GM12878 (cell line): Measurements from ENCODE around the gene ENOX1. TPM values are rescaled to one million over a fixed set of nuclear protein-coding genes. Genes with fewer than 3 reads are reported as not detected.

Source experiments
- ATAC-seq: fragments of 200-7000 bp; cut with Tn5 transposase; 3 replicates; pipeline ENCODE4 v1.9.1; 2020; ENCODE audit warnings: mild to moderate bottlenecking, moderate library complexity
- BruUV-seq: library from RNA; stranded (reverse); fragments of 400-500 nt; replicated peaks from 2 replicates; lab custom pipeline; 2021; lab: Mats Ljungman, UMichigan
- CTCF ChIA-PET: fragments of 300-600 bp; sonication (Branson Sonifier 250); formaldehyde crosslinking; extraction: SDS; loops from one replicate; lab custom pipeline; 2021; ENCODE audit warnings: inconsistent platforms; lab: Yijun Ruan, JAX
- POLR2A ChIA-PET: fragments of 350-600 bp; formaldehyde crosslinking; extraction: SDS; loops from one replicate; lab custom pipeline; 2021; ENCODE audit warnings: inconsistent platforms; lab: Charles Lee
- RAD21 ChIA-PET: fragments of 300-600 bp; sonication (Branson Sonifier 250); formaldehyde crosslinking; loops from one replicate; lab custom pipeline; 2023; ENCODE audit warnings: antibody characterized with exemption; ENCODE audit not compliant: unreplicated experiment; lab: Charles Lee
- SMC1A ChIA-PET: fragments of 300-600 bp; sonication (Branson Sonifier 250); formaldehyde crosslinking; loops from one replicate; lab custom pipeline; 2023; ENCODE audit not compliant: unreplicated experiment, uncharacterized antibody; lab: Charles Lee
- DNase-seq: peaks from one replicate; pipeline ENCODE4 v3.0.0-alpha.2; 2011; ENCODE audit warnings: low read depth, low spot score
- FAIRE-seq: peaks from 3 replicates; lab custom pipeline; 2011; peaks lifted over from hg19 to GRCh38; lab: Jason Lieb, UNC
- H2AFZ ChIP-seq: 2 replicates; pipeline ENCODE4 v1.6.0; 2011; ENCODE audit warnings: low read depth, low read length, control low read depth; ENCODE audit not compliant: control insufficient read depth
- H3K27ac ChIP-seq: 2 replicates; pipeline ENCODE4 v1.5.1; 2011; ENCODE audit warnings: control low read depth; ENCODE audit not compliant: control insufficient read depth, insufficient read depth
- H3K27me3 ChIP-seq, 2 experiments: replicated peaks in 1 of 2; 2 replicates each; pipeline versions ENCODE4 v1.6.0 to v1.6.1; 2011; ENCODE audit warnings: low read length in 1 of 2; ENCODE audit not compliant: control insufficient read depth in 2 of 2, insufficient read depth in 2 of 2
- H3K36me3 ChIP-seq, 2 experiments: 2 replicates each; pipeline ENCODE4 v1.5.1; 2011; ENCODE audit warnings: low read length in 1 of 2; ENCODE audit not compliant: control insufficient read depth in 2 of 2, insufficient read depth in 2 of 2
- H3K4me1 ChIP-seq: 2 replicates; pipeline ENCODE4 v1.6.1; 2011; ENCODE audit warnings: mild to moderate bottlenecking, low read length, moderate library complexity, mixed read lengths; ENCODE audit not compliant: control insufficient read depth, insufficient read depth
- H3K4me2 ChIP-seq: 2 replicates; pipeline ENCODE4 v1.6.0; 2011; ENCODE audit warnings: control low read depth; ENCODE audit not compliant: control insufficient read depth, insufficient read depth
- H3K4me3 ChIP-seq: fragments of 200-600 bp; sonication (generic); 2 replicates; pipeline ENCODE4 v1.5.1; 2016
- H3K79me2 ChIP-seq: 2 replicates; pipeline ENCODE4 v1.6.0; 2011; ENCODE audit warnings: low read length; ENCODE audit not compliant: control insufficient read depth, insufficient read depth
- H3K9ac ChIP-seq: 2 replicates; pipeline ENCODE4 v1.8.0; 2011; ENCODE audit warnings: low read length, control low read depth, mixed read lengths; ENCODE audit not compliant: control insufficient read depth, insufficient read depth
- H3K9me3 ChIP-seq: replicated peaks from 3 replicates; pipeline ENCODE4 v1.5.1; 2011; ENCODE audit warnings: mild to moderate bottlenecking, low read length; ENCODE audit not compliant: control insufficient read depth, insufficient read depth
- H4K20me1 ChIP-seq: 2 replicates; pipeline ENCODE4 v1.6.0; 2011; ENCODE audit not compliant: control insufficient read depth, insufficient read depth
- CEBPB ChIP-seq, 2 experiments: fragments of 150-350 bp in 1 of 2; IDR thresholded peaks; 2 replicates each; pipeline ENCODE4 v1.6.1; 2012 to 2014; ENCODE audit warnings: low read depth in 2 of 2, low read length in 2 of 2, borderline replicate concordance in 1 of 2, inconsistent platforms in 1 of 2
- IRF4 ChIP-seq: IDR thresholded peaks from 2 replicates; pipeline ENCODE4 v1.6.1; 2011; ENCODE audit warnings: low read depth, low read length
- MTA3 ChIP-seq: IDR thresholded peaks from 2 replicates; pipeline ENCODE4 v1.6.1; 2012; ENCODE audit warnings: low read length, inconsistent platforms, borderline replicate concordance
- NRF1 ChIP-seq: conservative IDR thresholded peaks from 2 replicates; pipeline ENCODE4 v1.6.1; 2011; ENCODE audit warnings: mild to moderate bottlenecking, low read depth, low read length, improper control_type of control experiment
- POLR2AphosphoS2 ChIP-seq: IDR thresholded peaks from 2 replicates; pipeline ENCODE4 v1.6.1; 2011; ENCODE audit warnings: low read depth, mild to moderate bottlenecking, low read length, improper control_type of control experiment, moderate library complexity
- SUPT20H ChIP-seq: IDR thresholded peaks from 2 replicates; pipeline ENCODE4 v1.6.1; 2011; ENCODE audit warnings: low read depth, mild to moderate bottlenecking, low read length, moderate library complexity, borderline replicate concordance; ENCODE audit not compliant: control insufficient read depth
- YBX1 ChIP-seq: fragments of 450-650 bp; IDR thresholded peaks from 2 replicates; pipeline ENCODE4 v1.6.1; 2016; ENCODE audit warnings: antibody characterized with exemption
- ZNF217 ChIP-seq: fragments of 450-650 bp; IDR thresholded peaks from 2 replicates; pipeline ENCODE4 v1.6.1; 2017; ENCODE audit warnings: antibody characterized with exemption, mild to moderate bottlenecking
- ZNF24 ChIP-seq: fragments of 450-650 bp; IDR thresholded peaks from 2 replicates; pipeline ENCODE4 v1.6.1; 2017; ENCODE audit warnings: antibody characterized with exemption, mild to moderate bottlenecking
- WGBS: methylation state at CpG from one replicate; pipeline ENCODE4 v1.1.6; 2016; ENCODE audit warnings: low lambda C conversion rate; ENCODE audit not compliant: insufficient replicate concordance, insufficient coverage; ENCODE audit errors: missing lambda C conversion rate; 5-methylcytosine and 5-hydroxymethylcytosine counted together
- in situ Hi-C: fragments of 300-500 bp; cut with MboI; formaldehyde crosslinking; loops from 9 replicates; pipeline ENCODE4 v1.14.3; 2018; ENCODE audit warnings: mixed read lengths
- intact Hi-C: fragments of 100-400 bp; cut with micrococcal nuclease; formaldehyde crosslinking; loops from one replicate; pipeline ENCODE4 v1.14.2; 2022; ENCODE audit not compliant: unreplicated experiment
- polyA plus RNA-seq, 11 experiments: library from polyadenylated mRNA; depleted of rRNA in 4 of 11; unstranded in 6 of 11; stranded (reverse) in 5 of 11; fragments of >200 nt; fragmentation: Nextera tagmentation in 4 of 11; fragmentation: Illumina TruSeq in 1 of 11; extraction: Ambion mirVana in 4 of 11; extraction: Trizol in 1 of 11; gene quantifications; 1 replicate in 1 of 11; 2 replicates in 10 of 11; pipeline versions ENCODE4 v1.2.1 to v1.2.3, GENCODE V29; 2011 to 2016; ENCODE audit warnings: inconsistent platforms in 2 of 11, missing spikeins in 2 of 11, low read depth in 1 of 11
- total RNA-seq, 4 experiments: library from RNA; depleted of rRNA in 3 of 4; stranded (reverse); fragments of >200 nt in 3 of 4; fragmentation: Illumina TruSeq in 1 of 4; extraction: Trizol in 1 of 4; gene quantifications; 2 replicates each; pipeline versions ENCODE4 v1.2.1 to v1.2.3, GENCODE V29; 2013 to 2021
- TF ChIP-seq, protein P1 (sequence below): fragments of 450-650 bp; IDR thresholded peaks from 2 replicates; pipeline ENCODE4 v1.6.1; 2017; ENCODE audit warnings: antibody characterized with exemption, mild to moderate bottlenecking, moderate library complexity
- TF ChIP-seq, protein P2 (sequence below): fragments of 150-350 bp; IDR thresholded peaks from 2 replicates; pipeline ENCODE4 v1.6.1; 2016; ENCODE audit warnings: low read depth, low read length
- TF ChIP-seq, protein P3 (sequence below): fragments of 450-650 bp; IDR thresholded peaks from 2 replicates; pipeline ENCODE4 v1.6.1; 2017; ENCODE audit warnings: low read depth, mild to moderate bottlenecking, moderate library complexity

The ENOX1 gene
- total and polyA plus RNA-seq, 10 of the 15 experiments (the other 5 are each of a cell fraction or from before 2014, with no cell fraction given): 0.11 to 0.26 (median 0.15) TPM

DNA sequence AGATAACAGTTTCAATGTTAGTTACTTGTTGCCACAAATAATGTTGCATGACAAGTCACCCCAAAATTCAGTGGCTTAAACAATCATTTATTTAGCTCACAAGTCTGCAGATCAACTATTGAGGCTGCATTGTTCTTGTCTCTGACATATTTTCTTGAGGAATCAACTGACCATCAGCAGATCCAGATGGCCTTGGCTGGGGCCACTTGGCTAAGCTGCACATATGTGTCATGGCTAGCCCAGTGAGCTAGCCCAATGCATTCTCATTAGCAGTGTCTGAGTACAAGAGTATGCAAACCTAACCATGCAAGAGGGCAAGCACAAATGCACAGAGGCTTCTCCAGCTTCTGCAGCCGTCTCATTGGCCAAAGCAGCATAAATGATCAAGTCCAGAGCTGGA lies 583.0 kb downstream of the ENOX1 start (continued):
- TF ChIP-seq, protein P1, sequence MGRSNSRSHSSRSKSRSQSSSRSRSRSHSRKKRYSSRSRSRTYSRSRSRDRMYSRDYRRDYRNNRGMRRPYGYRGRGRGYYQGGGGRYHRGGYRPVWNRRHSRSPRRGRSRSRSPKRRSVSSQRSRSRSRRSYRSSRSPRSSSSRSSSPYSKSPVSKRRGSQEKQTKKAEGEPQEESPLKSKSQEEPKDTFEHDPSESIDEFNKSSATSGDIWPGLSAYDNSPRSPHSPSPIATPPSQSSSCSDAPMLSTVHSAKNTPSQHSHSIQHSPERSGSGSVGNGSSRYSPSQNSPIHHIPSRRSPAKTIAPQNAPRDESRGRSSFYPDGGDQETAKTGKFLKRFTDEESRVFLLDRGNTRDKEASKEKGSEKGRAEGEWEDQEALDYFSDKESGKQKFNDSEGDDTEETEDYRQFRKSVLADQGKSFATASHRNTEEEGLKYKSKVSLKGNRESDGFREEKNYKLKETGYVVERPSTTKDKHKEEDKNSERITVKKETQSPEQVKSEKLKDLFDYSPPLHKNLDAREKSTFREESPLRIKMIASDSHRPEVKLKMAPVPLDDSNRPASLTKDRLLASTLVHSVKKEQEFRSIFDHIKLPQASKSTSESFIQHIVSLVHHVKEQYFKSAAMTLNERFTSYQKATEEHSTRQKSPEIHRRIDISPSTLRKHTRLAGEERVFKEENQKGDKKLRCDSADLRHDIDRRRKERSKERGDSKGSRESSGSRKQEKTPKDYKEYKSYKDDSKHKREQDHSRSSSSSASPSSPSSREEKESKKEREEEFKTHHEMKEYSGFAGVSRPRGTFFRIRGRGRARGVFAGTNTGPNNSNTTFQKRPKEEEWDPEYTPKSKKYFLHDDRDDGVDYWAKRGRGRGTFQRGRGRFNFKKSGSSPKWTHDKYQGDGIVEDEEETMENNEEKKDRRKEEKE: no peak
- TF ChIP-seq POLR2AphosphoS2: no peak

DNA sequence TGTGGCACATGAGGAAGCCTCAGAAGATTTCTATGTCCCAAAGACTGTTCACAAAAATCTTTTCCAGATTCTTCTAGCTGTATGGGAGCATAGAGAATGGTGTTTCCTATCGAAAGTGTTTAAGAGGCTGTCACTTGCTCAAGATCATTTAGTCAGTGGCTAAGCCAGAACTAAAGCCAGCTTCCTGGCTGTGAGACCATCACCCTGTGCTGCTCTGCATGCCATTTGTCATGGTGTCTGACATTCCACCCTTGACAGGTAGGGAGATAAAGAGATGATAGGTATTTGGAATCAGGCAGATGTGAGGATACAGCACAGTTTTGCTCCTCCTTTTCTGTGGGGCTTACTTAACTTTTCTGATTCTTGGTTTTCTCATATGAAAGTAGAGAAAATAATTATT lies 586.0 kb downstream of the ENOX1 start:
- Histone ChIP-seq H3K4me1 (no peaks in the 10 kb centered on the region), H3K4me2 (no peak overlapping the region), H3K36me3 (no peaks in the 10 kb centered on the region), H3K27me3 (no peaks in the 10 kb centered on the region; a peak in 1 of 4 replicates), H3K79me2 (no peaks in the 10 kb centered on the region), H3K27ac (no peak overlapping the region), H3K9ac (no peak overlapping the region), H4K20me1 (no peaks in the 10 kb centered on the region), H3K4me3 (no peak overlapping the region), H2AFZ (no peak overlapping the region), H3K9me3 (no peaks in the 10 kb centered on the region; the same call in 2 of the 3 replicates)
- RAD21 ChIA-PET: no interaction called here
- intact Hi-C loops (no loop called here), in situ Hi-C loops (no loop called here)
- BruUV-seq: no TSS peak
- FAIRE-seq (no peak), ATAC-seq (no peak), DNase-seq (no peak)
- CTCF ChIA-PET: no interaction called here
- WGBS: 50% methylated on average over 1 of the region's 1 CpG
- POLR2A ChIA-PET: no interaction called here
- SMC1A ChIA-PET: no interaction called here
- no peak for TF ChIP-seq YBX1
- no peak for TF ChIP-seq SUPT20H
- no peak for TF ChIP-seq MTA3
- TF ChIP-seq CEBPB (IDR thresholded peaks at IDR 0.05; ENCODE audit: borderline replicate concordance in 1 of 2, low read depth in 2 of 2, low read length in 2 of 2): no peak
- TF ChIP-seq, protein P2, sequence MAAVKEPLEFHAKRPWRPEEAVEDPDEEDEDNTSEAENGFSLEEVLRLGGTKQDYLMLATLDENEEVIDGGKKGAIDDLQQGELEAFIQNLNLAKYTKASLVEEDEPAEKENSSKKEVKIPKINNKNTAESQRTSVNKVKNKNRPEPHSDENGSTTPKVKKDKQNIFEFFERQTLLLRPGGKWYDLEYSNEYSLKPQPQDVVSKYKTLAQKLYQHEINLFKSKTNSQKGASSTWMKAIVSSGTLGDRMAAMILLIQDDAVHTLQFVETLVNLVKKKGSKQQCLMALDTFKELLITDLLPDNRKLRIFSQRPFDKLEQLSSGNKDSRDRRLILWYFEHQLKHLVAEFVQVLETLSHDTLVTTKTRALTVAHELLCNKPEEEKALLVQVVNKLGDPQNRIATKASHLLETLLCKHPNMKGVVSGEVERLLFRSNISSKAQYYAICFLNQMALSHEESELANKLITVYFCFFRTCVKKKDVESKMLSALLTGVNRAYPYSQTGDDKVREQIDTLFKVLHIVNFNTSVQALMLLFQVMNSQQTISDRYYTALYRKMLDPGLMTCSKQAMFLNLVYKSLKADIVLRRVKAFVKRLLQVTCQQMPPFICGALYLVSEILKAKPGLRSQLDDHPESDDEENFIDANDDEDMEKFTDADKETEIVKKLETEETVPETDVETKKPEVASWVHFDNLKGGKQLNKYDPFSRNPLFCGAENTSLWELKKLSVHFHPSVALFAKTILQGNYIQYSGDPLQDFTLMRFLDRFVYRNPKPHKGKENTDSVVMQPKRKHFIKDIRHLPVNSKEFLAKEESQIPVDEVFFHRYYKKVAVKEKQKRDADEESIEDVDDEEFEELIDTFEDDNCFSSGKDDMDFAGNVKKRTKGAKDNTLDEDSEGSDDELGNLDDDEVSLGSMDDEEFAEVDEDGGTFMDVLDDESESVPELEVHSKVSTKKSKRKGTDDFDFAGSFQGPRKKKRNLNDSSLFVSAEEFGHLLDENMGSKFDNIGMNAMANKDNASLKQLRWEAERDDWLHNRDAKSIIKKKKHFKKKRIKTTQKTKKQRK: no peak
- no peak for TF ChIP-seq ZNF24
- TF ChIP-seq, protein P3, sequence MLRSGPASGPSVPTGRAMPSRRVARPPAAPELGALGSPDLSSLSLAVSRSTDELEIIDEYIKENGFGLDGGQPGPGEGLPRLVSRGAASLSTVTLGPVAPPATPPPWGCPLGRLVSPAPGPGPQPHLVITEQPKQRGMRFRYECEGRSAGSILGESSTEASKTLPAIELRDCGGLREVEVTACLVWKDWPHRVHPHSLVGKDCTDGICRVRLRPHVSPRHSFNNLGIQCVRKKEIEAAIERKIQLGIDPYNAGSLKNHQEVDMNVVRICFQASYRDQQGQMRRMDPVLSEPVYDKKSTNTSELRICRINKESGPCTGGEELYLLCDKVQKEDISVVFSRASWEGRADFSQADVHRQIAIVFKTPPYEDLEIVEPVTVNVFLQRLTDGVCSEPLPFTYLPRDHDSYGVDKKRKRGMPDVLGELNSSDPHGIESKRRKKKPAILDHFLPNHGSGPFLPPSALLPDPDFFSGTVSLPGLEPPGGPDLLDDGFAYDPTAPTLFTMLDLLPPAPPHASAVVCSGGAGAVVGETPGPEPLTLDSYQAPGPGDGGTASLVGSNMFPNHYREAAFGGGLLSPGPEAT: no peak
- no peak for TF ChIP-seq IRF4
- TF ChIP-seq, protein P1: no peak
- no peak for TF ChIP-seq NRF1
- no peak for TF ChIP-seq ZNF217
